Activated CD8-positive, alpha-beta T cell treated with anti-CD3 and anti-CD28 coated beads, Interleukin-2, amount 10 ng/mL, durations not matched to agents 7 days and 5 days (primary cell): ENCODE data around the gene SLC22A31. TPM values are rescaled to one million over a fixed set of nuclear protein-coding genes. Genes with fewer than 3 reads are reported as not detected.

Experiments
- ATAC-seq: fragments of 150-1000 bp; cut with Tn5 transposase; one replicate; pipeline ENCODE4 v1.10.0; 2021; ENCODE audit warnings: moderate library complexity
- CTCF ChIA-PET: fragments of 350-600 bp; sonication (Branson Sonifier 250); formaldehyde crosslinking; loops from one replicate; lab custom pipeline; 2021; ENCODE audit warnings: antibody characterized with exemption; lab: Charles Lee
- POLR2A ChIA-PET: fragments of 350-600 bp; sonication (Branson Sonifier 250); formaldehyde crosslinking; loops from one replicate; lab custom pipeline; 2021; ENCODE audit warnings: antibody characterized with exemption; lab: Charles Lee
- DNase-seq: peaks from one replicate; pipeline ENCODE4 v3.0.0-alpha.2; 2020
- H3K27ac Mint-ChIP-seq: one replicate; pipeline ENCODE4 v1.8.0; 2021; ENCODE audit warnings: mild to moderate bottlenecking, mixed read lengths
- H3K27me3 Mint-ChIP-seq: one replicate; pipeline ENCODE4 v1.8.0; 2021; ENCODE audit warnings: low read depth, mixed read lengths
- H3K36me3 Mint-ChIP-seq: one replicate; pipeline ENCODE4 v1.8.0; 2021; ENCODE audit warnings: low read depth, mixed read lengths
- H3K4me1 Mint-ChIP-seq: one replicate; pipeline ENCODE4 v1.8.0; 2021; ENCODE audit warnings: low read depth, mixed read lengths
- H3K4me3 Mint-ChIP-seq: one replicate; pipeline ENCODE4 v1.8.0; 2021; ENCODE audit warnings: mild to moderate bottlenecking, mixed read lengths
- H3K9me3 Mint-ChIP-seq: one replicate; pipeline ENCODE4 v1.8.0; 2022; ENCODE audit warnings: mixed read lengths; ENCODE audit not compliant: insufficient read depth
- total RNA-seq, 2 experiments: library from RNA; stranded (reverse); gene quantifications; one replicate each; pipeline ENCODE4 v1.2.3, GENCODE V29; 2021

The SLC22A31 gene
- total RNA-seq, 2 experiments from 2014 or later: not detected

DNA sequence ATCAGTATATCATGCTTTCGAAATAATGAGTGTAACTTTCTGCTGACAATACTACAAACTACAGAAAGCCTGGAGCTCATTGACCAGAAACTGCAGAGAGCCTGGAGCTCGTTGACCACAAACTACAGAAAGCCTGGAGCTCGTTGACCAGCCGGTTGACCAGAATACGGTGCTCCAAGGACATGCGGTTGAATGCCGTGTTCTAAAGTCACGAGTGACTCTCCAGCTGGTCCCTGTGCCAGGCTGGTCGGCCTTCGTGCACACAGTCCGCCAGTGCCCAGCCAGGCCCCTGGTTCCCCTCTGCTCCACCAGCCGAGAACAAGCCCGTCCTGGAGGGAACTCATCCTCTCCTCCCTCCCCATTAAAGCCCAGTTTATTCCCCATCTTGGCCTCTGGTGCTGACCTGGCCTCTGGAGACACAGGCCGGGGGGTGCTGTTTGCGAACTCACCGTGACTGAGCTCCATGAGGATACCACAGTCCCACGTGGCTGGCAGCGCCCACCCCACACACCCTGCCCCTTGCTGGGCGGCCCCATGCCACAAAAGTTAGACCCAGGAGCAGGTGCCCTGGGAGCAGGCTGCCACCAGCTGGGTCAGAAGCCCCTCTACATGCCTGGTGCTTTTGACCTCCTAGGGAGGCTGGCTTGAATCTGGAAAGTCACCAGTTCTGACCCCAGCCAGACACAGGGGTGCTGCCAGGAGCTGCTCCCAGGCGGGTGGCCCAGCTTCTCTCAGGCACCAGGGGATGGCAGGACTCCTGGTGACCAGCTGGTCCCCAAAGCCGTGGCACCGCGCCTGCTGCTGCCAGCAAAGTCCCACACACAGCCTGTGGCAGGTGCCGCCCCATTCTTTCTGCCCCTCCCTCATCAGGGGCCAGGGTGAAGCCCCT, 44.2 kb downstream of the SLC22A31 start:
- POLR2A ChIA-PET: interaction anchor here (0.9 kb wide), 1 partner anchor 18 kb away, joined by 3 read pairs; no protein-coding TSS in a partner anchor
- Mint-ChIP-seq H3K4me1 (no peaks in the 10 kb centered on the region), H3K9me3 (peaks cover 3% of the 10 kb centered on the region), H3K27me3 (no peaks in the 10 kb centered on the region), H3K36me3 (peaks cover 5% of the 10 kb centered on the region), H3K4me3 (no peak overlapping the region), H3K27ac (no peak overlapping the region)
- DNase-seq (no peak), ATAC-seq (peak; percentile 14)
- CTCF ChIA-PET: interaction anchor here (1.2 kb wide), 1 partner anchor 11 kb away, joined by 3 read pairs; no protein-coding TSS in a partner anchor

DNA sequence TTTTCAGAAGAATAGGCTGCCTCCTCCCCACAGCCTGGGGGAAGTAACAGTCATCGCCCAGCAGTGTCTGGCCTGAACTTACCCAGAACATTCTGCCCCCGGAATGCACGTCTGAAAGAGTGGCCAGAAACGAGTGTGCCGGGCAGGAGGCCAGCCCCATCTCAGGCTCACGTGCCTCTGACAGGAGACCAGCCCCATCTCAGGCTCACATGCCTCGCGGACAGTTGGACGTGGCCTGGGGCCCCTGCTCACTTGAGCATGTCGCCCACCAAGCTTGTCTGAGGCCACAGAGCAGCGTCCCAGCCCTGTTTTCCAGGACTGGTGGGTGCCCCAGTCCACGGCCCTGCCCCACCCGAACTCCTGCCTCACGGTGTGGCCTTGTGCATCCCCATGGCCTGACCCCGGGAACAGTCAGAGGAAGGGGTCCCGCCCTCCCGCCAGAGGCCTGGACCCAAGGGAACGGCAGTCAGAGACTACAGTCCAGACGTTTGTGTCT, 45.1 kb downstream of the SLC22A31 start:
- ATAC-seq (no peak), DNase-seq (no peak)
- Mint-ChIP-seq H3K27ac (no peak overlapping the region), H3K36me3 (peaks cover 13% of the 10 kb centered on the region), H3K27me3 (no peaks in the 10 kb centered on the region), H3K9me3 (peaks cover 3% of the 10 kb centered on the region), H3K4me3 (no peak overlapping the region), H3K4me1 (no peaks in the 10 kb centered on the region)
- ChIA-PET POLR2A (interaction anchor here (0.9 kb wide), 1 partner anchor 18 kb away, joined by 3 read pairs; no protein-coding TSS in a partner anchor), CTCF (interaction anchor here (1.2 kb wide), 1 partner anchor 12 kb away, joined by 3 read pairs; no protein-coding TSS in a partner anchor)

DNA sequence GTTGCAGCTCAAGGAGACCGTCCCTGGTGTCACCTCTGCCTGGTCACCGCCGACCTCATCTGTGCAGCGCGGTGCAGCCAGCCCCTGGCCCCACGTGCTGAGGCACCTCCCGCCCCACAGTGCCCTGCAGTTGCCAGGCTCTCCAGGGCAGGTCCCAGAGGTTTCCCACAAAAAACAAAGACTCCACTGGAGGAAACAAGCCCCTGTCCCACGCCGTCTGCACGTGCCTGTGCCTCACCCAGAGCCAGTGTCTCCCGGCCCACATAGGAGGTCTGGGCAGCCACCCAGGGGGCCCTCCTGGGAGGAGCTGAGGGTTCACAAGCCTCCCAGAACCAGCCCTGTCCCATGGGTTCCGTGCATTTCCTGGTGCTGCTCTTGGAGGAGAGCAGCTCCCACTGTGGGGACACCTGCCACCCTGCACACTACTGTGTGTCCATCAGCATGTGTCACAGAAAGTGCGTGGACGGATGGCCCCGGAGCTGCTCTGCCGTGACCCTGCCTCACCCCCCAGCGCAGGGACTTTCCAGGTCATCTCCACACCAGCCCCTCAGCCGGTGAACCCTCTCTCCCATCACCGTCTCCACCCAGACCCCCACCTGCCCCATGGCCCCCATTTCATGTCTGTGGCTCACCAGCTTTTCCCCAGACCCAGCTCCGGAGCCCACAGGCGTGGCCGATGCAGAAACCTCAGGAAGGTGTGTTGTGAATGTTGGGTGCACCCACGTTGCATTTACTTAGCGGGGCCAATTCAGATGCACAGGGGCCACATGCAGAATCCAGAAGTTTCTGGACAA, 45.8 kb downstream of the SLC22A31 start:
- peaks cover 19% of the 10 kb centered on the region for H3K36me3 Mint-ChIP-seq
- H3K27me3 Mint-ChIP-seq: no peaks in the 10 kb centered on the region
- ATAC-seq: no peak
- peaks cover 5% of the 10 kb centered on the region for H3K9me3 Mint-ChIP-seq
- no peaks in the 10 kb centered on the region for H3K4me1 Mint-ChIP-seq
- no peak overlapping the region for H3K4me3 Mint-ChIP-seq
- ChIA-PET POLR2A (no interaction called here), CTCF (no interaction called here)
- H3K27ac Mint-ChIP-seq: peak overlapping the region; percentile 11
- no peak for DNase-seq

DNA sequence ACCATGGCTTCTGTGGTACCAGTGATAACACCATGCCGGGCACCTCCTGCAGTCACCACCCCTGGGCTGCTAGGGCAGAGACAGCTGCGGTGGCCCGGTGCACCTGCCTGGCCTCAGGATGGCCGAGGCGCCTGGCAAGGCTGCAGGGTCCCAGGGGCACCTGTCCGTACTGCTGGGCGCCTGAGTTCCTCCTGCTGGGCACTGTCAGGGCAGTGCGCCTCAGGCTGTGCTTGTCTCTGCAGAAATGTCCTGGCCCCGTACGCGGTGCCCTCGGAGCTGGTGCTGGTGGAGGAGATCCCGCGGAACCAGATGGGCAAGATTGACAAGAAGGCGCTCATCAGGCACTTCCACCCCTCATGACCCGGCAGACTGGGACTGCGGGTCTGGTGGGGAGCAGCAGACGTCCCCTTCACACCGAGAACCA, 46.5 kb downstream of the SLC22A31 start:
- no peak overlapping the region for H3K27ac Mint-ChIP-seq
- H3K4me1 Mint-ChIP-seq: no peaks in the 10 kb centered on the region
- H3K9me3 Mint-ChIP-seq: peaks cover 11% of the 10 kb centered on the region
- POLR2A ChIA-PET: no interaction called here
- DNase-seq: no peak
- H3K4me3 Mint-ChIP-seq: no peak overlapping the region
- CTCF ChIA-PET: no interaction called here
- no peaks in the 10 kb centered on the region for H3K27me3 Mint-ChIP-seq
- ATAC-seq: no peak
- peaks cover 26% of the 10 kb centered on the region for H3K36me3 Mint-ChIP-seq

DNA sequence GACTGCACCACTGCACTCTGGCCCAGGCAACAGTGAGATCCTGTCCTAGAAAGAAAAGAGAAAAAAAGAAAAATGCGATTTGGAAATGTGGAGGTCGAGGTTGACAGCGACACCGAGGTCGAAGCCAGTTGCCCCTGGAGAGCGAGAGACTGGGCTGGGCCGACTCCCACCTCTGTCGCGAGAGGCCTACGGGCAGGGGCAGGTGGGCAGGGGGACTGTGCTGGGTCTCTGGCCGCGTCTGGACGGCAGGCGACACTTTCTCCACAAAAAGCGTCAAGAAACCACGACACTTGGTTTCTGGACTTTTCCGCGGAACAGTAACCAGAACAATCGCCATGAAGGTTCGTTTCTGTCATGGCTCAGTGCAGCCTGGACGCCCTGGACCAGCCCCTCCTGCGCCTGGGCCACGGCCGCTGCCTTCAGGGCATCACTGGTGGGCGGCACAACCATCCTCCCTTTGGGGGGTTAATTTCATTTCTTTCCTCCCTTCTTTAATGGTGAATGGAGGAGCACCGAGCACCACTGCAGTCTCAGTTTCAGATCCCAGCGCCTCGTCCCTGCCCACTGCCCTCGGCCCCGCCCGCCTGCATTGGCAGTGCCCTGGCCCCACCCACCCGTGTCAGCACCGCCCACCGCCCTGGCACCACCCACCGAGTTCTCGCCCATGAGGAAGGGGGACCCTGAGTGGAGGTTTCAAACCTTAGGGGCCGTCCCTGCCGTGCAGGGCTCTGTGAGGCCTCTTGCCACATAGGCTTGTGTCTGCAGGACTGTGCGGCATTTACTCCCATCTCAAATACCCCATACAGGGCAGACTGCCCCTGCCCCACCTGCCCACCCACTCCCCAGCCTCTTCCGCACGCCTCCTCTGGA, 47.3 kb downstream of the SLC22A31 start:
- H3K36me3 Mint-ChIP-seq: peaks cover 34% of the 10 kb centered on the region
- H3K27ac Mint-ChIP-seq: no peak overlapping the region
- no peaks in the 10 kb centered on the region for H3K27me3 Mint-ChIP-seq
- H3K4me3 Mint-ChIP-seq: no peak overlapping the region
- ChIA-PET POLR2A (no interaction called here), CTCF (no interaction called here)
- H3K9me3 Mint-ChIP-seq: peaks cover 10% of the 10 kb centered on the region
- ATAC-seq (no peak), DNase-seq (no peak)
- H3K4me1 Mint-ChIP-seq: no peaks in the 10 kb centered on the region

DNA sequence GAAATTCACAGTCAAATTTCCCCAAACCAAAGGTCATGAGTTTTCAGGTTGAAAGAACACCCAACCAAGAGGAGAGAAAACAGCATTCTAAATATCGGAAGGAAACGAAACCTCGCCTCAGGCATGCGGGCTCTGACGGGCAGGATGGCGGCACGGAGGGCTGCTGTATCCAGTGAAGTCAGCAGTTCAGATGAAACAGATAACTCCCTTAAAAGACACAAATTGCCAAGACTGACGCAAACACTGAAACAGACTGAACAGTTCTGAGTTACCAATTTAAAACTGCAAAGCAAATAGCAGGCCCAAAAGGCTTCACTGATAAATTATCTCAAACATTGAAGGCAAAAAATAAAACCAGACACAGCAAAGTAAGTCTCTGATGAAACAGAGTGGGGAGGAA, 49.4 kb downstream of the SLC22A31 start:
- CTCF ChIA-PET: no interaction called here
- Mint-ChIP-seq H3K4me1 (no peaks in the 10 kb centered on the region), H3K9me3 (peaks cover 10% of the 10 kb centered on the region), H3K27ac (peak overlapping the region; percentile 3), H3K36me3 (peaks cover 47% of the 10 kb centered on the region), H3K4me3 (no peak overlapping the region), H3K27me3 (no peaks in the 10 kb centered on the region)
- no peak for ATAC-seq
- no peak for DNase-seq
- POLR2A ChIA-PET: no interaction called here

DNA sequence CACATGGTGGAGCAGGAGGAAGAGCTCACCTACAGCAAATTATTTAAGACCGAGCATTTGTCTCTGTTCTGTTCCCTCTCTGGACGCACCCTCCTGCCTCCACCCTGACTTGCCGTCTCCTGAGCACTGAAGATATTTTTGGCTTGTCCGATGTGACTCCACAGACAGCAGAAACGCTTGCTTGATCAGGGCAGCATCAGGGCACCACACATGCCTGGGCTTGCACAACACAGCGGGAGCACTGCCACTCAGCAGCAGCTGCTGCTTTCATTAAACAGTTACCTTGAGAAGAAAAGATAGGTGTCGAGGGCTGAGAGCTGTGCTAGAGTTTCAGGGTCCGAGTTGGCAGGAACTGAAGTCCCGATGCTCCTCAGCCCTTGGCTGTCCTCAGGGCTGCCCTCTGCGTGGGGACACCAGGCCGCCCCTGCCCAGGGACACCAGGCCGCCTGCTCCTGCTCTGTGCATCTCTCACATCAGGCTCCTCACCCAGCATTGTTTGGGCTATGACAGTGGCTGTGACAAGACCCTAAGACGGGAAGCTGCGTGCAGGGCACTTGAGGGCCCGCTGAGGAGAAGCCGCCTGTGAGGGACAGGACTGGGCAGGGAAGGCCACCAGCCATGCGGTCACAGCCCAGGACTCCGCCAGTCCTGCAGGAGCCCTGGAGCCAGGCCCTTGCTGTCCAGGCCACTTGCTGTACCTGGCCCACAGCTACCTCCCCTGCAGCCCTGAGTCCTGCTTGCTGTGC, 50.1 kb downstream of the SLC22A31 start:
- DNase-seq (no peak), ATAC-seq (no peak)
- ChIA-PET POLR2A (no interaction called here), CTCF (no interaction called here)
- peak overlapping the region; percentile 3 for H3K27ac Mint-ChIP-seq
- peaks cover 10% of the 10 kb centered on the region for H3K9me3 Mint-ChIP-seq
- H3K4me1 Mint-ChIP-seq: no peaks in the 10 kb centered on the region
- no peaks in the 10 kb centered on the region for H3K27me3 Mint-ChIP-seq
- peaks cover 48% of the 10 kb centered on the region for H3K36me3 Mint-ChIP-seq
- no peak overlapping the region for H3K4me3 Mint-ChIP-seq

DNA sequence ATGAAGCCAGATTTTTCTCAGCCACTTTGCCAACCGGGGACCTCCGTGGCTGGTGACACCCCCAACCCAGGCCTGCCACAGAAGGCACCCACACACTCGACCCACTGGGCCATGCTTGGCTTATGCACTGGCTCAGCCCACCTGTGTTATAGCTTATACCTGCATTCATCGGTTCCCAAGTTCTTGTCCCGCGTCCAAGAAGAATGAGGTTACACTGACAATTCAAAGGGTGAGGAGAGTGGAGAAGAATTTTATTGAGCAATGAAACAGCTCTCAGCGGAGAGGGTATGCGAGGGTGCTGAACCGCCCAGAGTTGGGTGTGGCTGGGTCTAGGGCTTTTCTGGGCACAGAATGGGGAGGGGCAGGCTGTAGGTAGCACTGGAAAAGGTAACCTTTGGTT, 51.0 kb downstream of the SLC22A31 start:
- peaks cover 48% of the 10 kb centered on the region for H3K36me3 Mint-ChIP-seq
- CTCF ChIA-PET: no interaction called here

DNA sequence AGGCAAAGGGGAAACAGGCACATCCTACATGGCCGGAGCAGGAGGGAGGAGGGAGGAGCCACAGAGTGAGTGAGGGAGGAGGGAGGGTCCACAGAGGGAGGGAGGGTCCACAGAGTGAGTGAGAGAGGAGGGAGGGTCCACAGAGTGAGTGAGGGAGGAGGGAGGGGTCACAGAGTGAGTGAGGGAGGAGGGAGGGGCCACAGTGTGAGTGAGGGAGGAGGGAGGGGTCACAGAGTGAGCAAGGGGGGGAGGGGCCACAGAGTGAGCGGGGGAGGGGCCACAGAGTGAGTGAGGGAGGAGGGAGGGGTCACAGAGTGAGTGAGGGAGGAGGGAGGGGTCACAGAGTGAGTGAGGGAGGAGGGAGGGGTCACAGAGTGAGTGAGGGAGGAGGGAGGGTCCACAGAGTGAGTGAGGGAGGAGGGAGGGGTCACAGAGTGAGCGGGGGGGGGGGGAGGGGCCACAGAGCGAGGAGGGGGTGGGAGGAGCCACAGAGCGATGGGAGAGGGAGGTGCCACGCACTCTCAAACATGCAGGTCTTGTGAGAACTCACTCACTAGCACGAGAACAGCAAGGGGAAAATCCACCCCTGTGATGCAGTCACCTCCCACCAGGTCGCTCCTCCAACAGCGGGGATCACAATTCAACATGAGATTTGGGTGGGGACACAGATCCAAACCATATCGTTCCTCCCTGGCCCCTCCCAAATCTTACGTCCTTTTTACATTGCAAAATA, 53.1 kb downstream of the SLC22A31 start:
- ATAC-seq: no peak
- H3K27me3 Mint-ChIP-seq: no peaks in the 10 kb centered on the region
- H3K9me3 Mint-ChIP-seq: peaks cover 10% of the 10 kb centered on the region
- no peak for DNase-seq
- H3K4me3 Mint-ChIP-seq: no peak overlapping the region
- no peaks in the 10 kb centered on the region for H3K4me1 Mint-ChIP-seq
- CTCF ChIA-PET: no interaction called here
- no peak overlapping the region for H3K27ac Mint-ChIP-seq
- peaks cover 46% of the 10 kb centered on the region for H3K36me3 Mint-ChIP-seq
- POLR2A ChIA-PET: no interaction called here

More for the DNA sequence above, 51.0 kb downstream of the SLC22A31 start:
- DNase-seq (no peak), ATAC-seq (no peak)
- POLR2A ChIA-PET: no interaction called here
- Mint-ChIP-seq H3K27me3 (no peaks in the 10 kb centered on the region), H3K4me1 (no peaks in the 10 kb centered on the region), H3K27ac (peak overlapping the region; percentile 2), H3K4me3 (no peak overlapping the region), H3K9me3 (peaks cover 10% of the 10 kb centered on the region)

DNA sequence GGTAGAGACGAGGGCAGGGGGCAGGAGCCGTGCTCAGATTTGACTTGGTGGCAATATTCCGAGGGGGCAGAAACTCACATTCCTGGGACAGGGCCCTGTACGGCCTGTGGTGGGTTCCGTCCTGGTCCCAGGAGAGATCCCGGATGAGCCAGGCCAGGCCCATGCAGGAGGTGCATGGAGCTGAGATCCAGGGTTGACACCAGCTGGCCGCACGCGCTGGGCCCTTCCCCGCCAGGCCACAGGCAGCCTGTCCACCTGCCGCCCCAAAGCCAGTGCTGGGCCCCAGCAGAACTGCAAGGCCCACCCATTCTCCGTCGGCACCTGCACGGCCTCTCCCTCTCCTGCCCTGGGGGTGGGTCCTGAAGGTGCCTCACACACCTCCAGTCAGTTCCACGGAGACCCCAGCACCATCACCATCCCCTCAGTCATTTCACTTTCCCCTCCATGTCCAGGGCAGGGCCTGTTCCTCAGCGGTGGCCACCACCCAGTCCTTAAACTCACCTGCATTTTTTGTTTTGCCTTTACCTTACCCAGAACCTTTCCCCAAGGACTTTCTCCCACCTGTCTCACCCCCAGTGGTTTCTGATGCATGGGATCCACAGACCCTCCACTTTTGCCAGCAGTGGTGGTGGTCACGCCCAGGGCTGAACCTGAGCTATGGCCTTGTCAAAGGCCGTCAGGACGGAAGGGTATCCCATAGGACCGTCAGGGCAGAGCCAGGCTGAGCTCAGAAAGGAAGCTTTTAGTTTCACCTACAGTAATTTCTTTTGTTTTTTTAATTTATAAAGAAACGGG, 53.9 kb downstream of the SLC22A31 start:
- Mint-ChIP-seq H3K4me3 (no peak overlapping the region), H3K9me3 (peaks cover 10% of the 10 kb centered on the region), H3K27me3 (no peaks in the 10 kb centered on the region), H3K4me1 (no peaks in the 10 kb centered on the region), H3K36me3 (peaks cover 46% of the 10 kb centered on the region), H3K27ac (no peak overlapping the region)
- ChIA-PET CTCF (no interaction called here), POLR2A (no interaction called here)
- no peak for ATAC-seq
- no peak for DNase-seq
